ENCODE results near the gene PARK7.

GRCh38 chr1:7929637-7930036 lies 31.9 kb upstream of the PARK7 start:
- TF ChIP-seq CTCF (IDR thresholded peaks at IDR 0.05; ENCODE audit: insufficient read depth, low read length) (no peak), POLR2AphosphoS5 (IDR thresholded peaks at IDR 0.05; ENCODE audit: low read depth) (no peak), GABPA (IDR thresholded peaks at IDR 0.05; ENCODE audit: low read depth) (no peak)
